Amniotic stem cell (primary cell): ENCODE measurements around the gene SEMA3C.
A peak's percentile ranks its signal among the peaks of the same experiment; 100 is the strongest.

Experiments used
- DNase-seq: peaks from one replicate; lab custom pipeline; 2025; lab: John Stamatoyannopoulos, UW

The SEMA3C gene

DNA sequence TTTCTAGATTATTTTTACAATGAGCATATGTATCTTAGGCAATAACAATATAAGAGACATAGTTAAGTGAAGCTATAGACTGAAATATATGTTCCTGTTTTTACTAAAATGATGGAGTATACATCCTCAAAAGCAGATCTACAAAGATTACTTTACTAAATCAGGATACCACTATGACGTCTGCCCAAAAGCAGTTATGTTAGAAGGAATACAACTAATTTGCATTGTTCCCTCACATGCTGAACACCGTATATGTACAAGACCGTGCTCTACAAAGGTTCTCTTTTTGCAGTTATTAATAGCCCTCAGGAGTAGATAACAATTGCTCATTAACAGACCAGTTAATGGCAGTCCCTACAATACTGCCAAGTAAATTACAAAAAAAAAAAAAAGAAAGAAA lies 143.0 kb downstream of the SEMA3C start:
- no peak for DNase-seq

DNA sequence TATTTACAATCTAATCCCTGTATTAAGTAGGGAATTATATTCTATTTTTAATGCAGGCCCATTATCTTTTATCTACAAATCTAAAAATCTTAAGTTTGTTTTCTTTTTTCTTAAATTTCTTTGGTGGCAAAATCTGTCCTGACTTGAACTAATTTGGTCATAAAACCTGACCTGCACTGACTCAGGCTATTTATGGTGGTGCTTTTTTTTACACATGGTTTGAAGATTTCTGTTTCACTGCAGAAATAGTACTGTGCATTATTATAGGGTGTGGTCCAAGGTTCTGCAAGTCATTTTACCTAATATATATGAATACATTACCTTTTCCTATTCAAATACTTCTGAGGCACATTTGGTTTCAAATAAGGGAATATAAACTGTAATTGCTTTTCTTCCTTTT lies 143.4 kb downstream of the SEMA3C start:
- DNase-seq = no peak

DNA sequence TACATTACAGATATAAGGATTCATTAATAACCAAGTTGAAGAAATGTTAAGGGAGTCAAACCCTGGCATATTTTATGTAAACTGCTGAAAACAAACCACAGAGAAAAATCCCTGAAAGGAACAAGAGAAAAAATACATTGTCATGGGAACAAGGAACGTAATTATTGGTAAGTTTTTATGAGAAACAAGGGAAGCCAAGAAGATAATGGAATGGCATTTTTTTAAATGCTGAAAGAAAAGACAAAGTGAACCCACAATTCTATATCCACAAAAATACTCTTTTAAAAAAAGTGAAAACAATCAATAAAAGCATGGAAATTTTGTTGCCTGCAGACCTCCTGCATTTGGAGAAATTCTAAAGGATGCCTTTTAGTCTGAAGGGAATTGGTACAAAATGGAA lies 144.0 kb downstream of the SEMA3C start:
- no peak for DNase-seq

DNA sequence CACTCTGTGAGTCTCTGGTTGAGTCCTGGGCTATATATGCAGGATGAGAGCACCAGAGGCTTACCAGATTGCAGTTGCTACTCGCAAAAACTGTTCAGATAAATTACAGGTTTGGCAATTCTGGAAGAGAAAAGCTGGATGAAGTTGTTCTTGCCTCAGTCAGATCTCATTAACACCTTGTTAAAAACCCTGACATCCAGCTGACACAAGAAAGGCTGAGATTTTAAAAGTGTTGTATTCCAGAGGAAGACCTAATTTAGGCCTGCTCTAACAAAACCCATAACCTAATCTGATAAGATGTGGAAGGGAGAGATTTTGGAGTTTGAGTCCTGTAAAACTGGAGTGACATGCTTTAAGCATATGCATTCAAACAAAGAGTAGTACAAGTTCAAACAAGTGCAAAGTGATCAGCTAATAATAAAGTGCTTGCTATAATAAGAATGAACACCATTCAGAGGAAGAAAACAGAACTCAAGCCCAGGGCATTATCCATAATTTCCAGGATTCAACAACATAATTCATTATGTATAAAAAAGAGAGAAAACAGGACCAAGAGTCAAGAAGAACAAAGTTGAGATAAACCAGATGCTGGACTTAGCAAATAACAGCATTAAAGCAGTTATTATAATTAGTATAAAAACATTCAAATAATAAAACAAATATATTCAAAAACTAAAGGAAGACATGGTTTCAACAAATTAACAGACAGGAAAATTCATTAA lies 144.9 kb downstream of the SEMA3C start:
- DNase-seq = no peak

DNA sequence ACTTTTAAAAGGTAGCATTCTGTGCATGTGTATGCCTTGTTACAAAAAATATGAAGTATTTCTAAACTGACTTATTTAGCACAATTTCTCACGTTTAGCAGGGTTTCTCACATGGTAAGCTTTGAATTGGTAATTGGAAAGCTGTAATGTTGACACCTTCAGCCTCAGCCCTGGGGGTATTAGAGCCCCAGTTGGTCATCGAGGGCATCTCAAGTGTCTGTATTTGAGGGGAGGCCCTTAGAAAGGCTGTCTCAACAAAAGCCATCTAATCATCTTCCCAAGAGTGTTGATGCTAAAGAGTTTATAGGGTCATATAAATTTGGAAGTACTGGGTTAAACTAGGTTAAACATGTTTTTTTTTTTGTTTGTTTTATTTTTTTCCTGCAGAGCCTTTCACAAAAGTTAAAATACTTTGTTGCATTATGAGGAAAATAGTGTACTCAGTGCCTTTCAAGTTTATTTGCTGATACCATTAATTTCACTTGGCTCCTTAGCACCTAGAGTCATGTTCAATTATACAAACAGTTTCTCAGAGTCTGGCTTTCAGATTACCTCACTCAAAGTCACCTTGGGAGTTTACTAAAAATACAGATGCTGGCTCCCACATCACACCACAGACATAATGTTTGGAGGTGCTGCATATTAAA lies 146.4 kb downstream of the SEMA3C start:
- DNase-seq = no peak

DNA sequence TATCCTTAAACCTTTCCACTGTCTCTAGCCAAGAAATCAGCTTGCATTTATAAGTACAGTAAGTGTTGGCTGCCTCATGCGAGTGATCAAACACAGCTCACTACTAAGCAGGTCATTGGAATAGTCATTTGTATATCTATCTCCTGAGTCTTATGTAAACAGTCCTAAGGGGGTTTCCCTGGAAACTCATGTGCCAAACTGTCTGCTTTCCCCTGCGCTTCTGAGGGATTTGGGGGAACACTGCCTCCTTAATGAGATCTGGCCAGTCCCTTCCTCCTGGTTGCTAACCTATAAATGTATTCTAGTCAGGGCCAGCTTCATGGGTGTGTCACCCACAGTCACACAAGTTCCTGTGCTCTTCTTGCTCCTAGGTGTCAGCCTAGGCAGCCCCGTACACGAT lies 147.3 kb downstream of the SEMA3C start:
- DNase-seq = no peak

DNA sequence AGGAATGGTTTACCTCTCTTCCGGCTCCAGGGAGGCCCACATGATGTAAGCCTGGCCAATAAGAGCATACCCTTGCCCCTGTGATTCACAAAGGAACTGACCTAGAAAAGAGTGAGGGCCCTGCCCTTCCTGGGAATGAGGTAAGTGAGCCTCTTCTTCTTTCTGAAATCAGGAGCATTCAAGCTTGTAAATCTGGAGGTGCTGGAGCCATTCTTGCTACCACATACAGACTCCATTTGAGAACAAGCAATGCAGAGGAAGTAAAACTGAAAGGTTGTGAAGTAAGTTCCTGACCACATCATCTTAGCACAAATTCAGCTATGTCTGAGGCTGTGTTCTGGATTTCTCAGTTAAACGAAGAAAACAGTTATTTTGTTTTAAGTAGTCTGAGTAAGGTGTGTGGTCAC lies 148.2 kb downstream of the SEMA3C start:
- no peak for DNase-seq

DNA sequence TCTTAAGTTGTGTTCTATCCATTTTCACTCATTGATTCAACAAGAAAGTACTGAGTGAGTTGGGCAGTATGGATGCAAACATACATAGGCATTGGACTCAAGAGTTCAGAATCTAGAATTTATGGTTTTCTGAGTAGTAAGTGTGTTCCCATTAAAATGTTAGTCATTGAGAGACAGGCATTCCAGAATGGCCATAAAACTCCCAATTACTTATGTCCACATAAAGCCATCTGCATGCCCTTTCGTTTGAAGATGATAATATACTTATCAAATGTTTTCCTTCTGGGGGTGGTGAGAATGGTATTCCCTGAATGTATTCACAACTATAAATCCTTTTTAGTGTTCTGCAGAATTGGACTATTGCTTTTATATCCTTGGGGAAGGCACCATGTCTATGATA lies 148.8 kb downstream of the SEMA3C start:
- DNase-seq = no peak

DNA sequence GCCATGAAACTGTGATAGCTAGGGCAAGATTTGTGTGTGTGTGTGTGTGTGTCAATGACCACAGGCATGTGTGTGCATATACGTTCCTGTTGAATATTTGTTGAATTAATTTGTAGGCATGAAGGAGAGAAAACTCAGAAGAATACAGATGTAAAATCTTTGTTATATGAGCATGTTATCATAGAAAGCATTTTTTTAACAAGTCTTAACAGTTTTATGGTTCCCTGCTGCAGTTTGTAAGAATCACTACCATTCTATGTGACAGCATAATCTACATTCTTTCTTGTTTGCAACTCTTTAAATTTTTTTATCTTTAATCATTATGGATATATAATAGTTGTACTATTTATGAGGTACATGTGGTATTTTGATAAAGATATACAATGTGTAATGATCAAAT lies 150.1 kb downstream of the SEMA3C start:
- DNase-seq = no peak

DNA sequence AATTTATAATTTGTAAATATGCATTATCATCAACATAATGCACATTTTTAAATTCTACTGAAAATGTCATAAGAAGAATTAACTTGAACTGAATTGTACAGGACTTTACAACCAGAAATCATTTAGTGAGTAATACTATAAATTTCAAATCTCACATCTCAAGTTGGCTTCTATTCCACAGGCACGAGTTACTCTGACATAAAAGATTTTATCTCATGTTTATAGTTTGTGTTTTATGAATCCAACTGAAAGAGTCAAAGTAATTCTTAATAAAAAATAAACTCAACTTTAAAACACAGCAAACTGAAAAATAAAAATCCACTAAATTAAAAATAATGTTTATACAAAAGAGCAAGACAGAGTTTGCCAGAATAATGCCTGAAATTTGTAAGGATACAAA lies 151.2 kb downstream of the SEMA3C start:
- DNase-seq = no peak

DNA sequence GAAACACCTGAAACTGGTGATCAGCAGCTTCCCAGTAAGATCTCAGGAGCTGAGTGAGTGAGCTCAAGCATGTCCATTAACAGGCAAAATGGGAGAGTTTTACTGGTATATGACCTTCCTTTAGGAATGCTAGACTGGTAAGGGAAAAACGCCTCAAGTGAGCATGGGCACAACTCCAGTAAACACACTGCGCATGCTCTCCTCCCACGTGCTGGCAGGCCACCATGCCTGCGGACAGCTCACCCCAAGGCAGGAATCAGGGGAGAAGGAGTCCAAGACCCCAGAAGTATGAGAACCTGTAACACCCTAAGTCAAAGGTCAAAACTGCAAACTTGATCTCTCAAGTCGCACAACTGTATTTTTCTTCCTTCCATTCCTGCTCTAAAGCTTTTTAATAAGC lies 152.1 kb downstream of the SEMA3C start:
- no peak for DNase-seq

DNA sequence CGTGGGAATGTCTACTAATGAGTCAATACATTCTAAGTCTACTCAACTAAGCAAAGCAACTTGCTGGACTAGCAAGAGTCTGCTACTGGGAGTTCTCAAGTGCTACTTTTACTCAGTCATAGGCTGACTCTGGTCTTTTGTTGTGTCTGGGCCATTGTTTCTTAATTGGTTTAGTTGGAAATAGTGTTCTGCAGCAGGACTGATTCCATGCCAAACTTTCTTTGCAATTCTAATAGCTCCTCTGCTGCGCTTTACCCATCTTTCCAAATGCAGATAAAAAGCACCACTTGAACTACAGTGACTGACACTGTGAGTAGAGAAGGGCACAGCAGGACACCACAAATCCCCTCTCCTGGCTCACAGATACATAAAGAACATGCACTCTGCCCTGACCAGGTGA lies 154.7 kb downstream of the SEMA3C start:
- no peak for DNase-seq

DNA sequence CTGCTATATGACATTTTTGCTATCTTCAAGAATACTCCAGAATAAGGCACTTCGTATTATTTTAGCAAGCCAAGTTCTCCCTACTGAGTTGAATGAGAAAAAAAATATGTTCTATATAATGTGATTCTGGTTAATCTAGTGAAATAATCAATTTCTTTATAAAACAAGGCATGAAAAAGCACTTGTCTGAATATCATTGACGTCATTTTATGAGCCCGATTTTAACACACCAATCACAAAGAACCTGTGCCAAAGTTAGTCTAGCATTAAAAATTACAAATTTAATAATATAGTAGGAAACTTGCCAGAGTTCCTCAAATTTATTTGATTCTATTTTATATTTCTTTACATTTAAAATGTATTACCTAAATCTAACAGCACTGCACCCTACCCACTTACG lies 155.1 kb downstream of the SEMA3C start:
- DNase-seq = no peak

DNA sequence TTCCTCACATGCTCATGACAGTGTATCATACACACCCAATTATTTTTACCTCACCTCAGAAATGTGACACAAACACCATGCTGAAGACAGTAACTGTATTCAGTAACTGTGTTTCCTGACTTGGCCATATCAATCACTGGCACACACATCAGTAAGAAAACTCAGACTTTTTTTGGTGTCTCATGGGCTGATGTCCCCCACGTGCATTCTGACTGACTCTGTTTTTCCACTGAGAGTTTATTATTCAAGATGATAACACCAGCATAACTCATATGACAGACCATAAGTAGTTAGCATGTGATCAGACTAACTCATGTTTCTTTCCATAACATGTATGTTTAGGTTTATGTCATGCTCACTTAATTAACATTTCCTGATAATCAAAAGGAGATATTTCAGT lies 155.6 kb downstream of the SEMA3C start:
- DNase-seq = no peak

DNA sequence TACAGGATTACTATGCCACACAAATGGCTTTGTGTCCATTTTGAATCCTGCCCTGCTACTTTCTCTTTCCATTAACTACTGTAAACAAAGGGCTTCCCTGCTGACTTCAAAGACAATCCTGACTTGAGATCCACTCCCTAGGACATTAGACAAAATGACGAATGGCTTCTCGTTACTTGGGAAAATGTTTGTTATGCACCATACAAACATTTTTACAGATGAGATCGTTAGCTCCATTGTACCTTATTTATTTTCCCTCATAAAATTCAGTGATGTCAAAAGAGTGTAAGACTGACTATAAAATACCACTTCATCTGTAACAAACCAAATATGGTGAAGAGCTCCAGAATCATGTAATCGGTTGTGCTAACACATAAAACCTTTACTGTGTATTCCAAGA lies 158.6 kb downstream of the SEMA3C start:
- no peak for DNase-seq

DNA sequence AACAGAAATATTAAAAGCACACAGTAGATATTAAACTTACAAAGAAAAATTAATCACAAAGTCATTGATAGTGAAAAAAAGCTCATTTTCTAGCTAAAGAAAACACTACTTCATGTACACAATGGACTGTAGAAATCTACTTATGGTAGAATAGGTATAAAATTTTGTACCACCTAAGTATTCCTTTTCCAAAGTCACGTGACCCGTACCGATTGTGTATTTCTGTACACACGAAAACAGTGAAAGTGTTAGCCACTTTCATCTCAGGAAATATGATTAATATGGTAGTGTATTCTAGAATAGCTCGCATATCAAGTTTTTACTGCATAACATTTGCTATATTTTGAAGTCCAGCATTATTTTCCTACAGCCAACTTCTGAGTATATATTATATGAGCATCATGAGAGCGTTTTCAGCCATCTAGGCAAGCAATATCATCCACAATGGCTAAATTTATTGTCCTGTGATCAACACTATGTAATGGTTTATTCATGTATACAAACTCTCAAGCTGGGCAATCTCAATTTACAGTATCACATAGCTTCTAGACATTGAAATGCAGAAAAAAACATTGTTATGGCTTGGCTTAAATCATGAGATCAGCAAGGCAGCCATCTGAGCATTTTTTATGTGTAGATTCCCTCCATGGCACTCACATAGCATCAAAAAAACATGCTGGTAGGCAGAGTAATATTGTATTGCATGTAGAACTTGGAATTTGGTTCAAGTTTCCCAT lies 165.7 kb downstream of the SEMA3C start:
- no peak for DNase-seq

DNA sequence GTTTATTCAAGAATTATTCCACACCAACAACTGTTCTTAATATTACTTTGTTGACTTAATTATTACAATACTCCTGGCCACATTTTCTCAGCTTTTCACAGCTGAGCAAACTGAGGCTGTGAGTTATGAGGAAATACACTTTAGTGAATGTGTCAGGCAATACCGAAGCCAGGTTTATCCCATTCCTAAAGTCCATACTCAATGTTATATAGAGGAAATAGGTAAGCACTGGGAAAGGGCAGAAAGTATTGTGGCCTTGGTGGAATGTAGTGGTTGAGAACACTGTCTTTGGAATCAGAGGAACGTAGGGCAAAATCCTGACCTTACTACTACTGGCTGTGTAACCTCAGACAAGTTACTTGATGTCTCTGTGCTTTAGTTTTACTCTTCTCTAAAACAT lies 169.6 kb downstream of the SEMA3C start:
- DNase-seq = no peak

DNA sequence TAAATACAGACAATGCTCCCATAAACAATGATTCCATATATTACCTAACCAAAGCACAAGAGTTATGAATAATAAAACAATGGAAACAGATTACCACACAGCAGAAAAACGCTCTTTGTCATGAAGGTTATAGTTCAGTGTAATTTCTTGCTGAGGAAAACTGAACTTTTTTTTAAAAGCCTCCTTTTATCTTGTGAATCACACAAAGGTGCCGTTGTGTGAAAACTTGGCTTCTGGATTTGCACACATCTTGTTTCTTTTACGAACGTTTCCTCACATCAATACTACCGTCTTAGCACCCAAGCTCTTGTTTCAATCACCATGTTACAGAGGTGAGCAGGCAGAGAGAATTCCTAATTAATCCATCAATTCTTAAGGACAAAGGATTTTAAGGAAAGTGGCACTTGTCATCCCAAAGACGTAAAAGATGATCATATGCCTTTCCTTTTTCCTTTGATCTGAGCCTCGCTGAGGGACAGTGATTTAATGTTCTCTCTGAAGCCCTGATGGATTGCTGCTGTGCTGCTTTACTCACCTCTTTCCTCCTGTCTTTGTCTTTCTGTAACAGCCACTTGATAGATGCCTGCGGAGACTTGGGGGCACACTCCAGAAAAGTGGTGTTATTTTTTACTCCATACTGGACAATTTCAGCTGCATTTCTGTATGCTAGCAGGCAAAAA lies 170.3 kb downstream of the SEMA3C start:
- DNase-seq = no peak

DNA sequence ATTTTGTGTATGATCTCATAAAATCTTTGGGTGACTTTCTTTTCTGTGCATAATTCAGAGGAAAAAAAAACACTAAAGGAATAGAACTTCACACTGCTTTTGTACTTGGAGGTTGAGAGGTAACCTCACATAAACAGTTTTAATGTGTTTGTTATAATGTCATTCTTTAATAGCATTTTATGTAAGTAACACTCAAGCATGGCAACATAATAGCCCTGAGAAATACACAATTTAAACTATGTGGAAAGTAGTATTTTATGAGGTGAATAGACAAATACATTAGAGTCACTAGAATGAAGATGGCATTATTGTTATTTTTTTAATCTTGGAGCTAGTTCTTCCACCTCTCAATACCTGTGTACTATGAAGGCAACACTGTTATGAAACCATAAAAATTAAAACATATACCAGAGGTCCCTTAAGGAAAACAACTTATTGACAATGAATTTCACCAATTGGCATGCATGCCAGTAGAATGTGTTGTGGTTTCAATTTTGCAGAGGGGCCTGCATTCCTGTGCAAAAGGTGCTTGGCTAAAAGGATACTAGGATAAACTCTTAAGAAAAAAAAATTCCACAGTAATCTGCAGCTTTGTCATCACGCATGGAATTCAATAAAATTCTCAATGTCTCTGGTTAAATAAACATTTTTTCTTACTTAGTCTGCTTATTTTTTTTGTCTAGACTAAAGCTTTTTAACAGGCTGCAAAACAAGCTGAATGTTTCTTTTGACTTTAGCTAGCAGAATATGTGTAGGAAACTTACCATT lies 177.9 kb downstream of the SEMA3C start:
- peak; percentile 34 for DNase-seq

DNA sequence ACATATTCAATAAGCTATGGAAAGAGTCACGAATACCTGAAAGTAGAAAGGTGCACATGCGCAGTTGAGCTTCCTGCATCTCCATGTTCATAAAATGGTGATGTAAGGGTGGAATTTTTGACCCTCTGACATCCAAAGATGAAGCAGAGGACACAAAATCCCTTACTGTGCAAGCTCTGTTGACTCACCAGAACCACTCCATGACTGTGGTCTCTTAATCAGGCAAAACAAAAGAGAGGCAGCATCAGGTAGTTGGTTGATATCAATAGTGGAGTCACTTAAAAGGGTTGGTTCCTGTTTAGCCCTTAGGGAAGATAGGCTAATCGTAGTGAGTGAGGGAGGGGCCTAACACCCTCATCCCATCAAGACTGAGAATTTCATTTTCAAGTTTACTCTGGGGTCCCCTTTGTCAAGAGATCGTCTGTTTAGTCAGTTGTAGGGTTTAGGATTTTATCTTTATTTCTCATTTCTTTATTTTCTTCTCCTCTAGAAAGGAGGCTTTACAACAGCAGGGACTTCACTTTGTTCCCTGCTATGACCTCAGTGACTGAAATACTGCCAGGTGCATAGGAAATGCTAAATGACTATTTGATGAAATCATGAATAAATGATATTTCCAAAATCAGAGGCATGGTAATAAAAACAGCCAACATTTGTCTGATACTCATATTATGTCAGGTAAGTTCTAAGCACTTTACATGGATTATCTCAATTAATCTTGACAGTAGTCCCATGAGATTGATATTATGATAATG lies 182.3 kb downstream of the SEMA3C start:
- no peak for DNase-seq

DNA sequence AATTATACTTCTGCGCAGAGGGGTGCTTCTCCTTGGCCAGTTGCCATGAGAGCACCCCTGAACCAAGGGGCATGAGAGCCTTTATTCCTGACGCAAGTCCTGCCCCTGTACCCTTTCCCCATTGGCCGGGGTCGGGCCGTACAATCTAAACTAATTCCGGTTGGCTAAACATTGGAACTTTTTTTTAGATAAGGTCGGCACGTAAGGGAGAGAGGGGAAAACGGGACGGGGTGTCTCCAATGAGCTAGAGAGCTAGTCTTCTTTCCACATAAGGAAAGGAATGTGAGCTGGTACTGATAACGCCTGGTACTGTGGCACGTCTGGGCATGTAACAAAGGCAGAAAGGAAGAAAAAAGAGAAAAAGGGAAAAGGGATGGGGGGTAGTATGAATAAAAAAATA lies 183.5 kb downstream of the SEMA3C start:
- DNase-seq = no peak
